GM12878 (cell line): ENCODE measurements around the gene AGAP1. TPM values are rescaled to one million over a fixed set of nuclear protein-coding genes. Genes with fewer than 3 reads are reported as not detected.

ENCODE experiments used
- ATAC-seq: fragments of 200-7000 bp; cut with Tn5 transposase; 3 replicates; pipeline ENCODE4 v1.9.1; 2020; ENCODE audit warnings: mild to moderate bottlenecking, moderate library complexity
- BruUV-seq: library from RNA; stranded (reverse); fragments of 400-500 nt; replicated peaks from 2 replicates; lab custom pipeline; 2021; lab: Mats Ljungman, UMichigan
- CTCF ChIA-PET: fragments of 300-600 bp; sonication (Branson Sonifier 250); formaldehyde crosslinking; extraction: SDS; loops from one replicate; lab custom pipeline; 2021; ENCODE audit warnings: inconsistent platforms; lab: Yijun Ruan, JAX
- POLR2A ChIA-PET: fragments of 350-600 bp; formaldehyde crosslinking; extraction: SDS; loops from one replicate; lab custom pipeline; 2021; ENCODE audit warnings: inconsistent platforms; lab: Charles Lee
- RAD21 ChIA-PET: fragments of 300-600 bp; sonication (Branson Sonifier 250); formaldehyde crosslinking; loops from one replicate; lab custom pipeline; 2023; ENCODE audit warnings: antibody characterized with exemption; ENCODE audit not compliant: unreplicated experiment; lab: Charles Lee
- SMC1A ChIA-PET: fragments of 300-600 bp; sonication (Branson Sonifier 250); formaldehyde crosslinking; loops from one replicate; lab custom pipeline; 2023; ENCODE audit not compliant: unreplicated experiment, uncharacterized antibody; lab: Charles Lee
- DNase-seq: peaks from one replicate; pipeline ENCODE4 v3.0.0-alpha.2; 2011; ENCODE audit warnings: low read depth, low spot score
- FAIRE-seq: peaks from 3 replicates; lab custom pipeline; 2011; peaks lifted over from hg19 to GRCh38; lab: Jason Lieb, UNC
- H2AFZ ChIP-seq: 2 replicates; pipeline ENCODE4 v1.6.0; 2011; ENCODE audit warnings: low read depth, low read length, control low read depth; ENCODE audit not compliant: control insufficient read depth
- H3K27ac ChIP-seq: 2 replicates; pipeline ENCODE4 v1.5.1; 2011; ENCODE audit warnings: control low read depth; ENCODE audit not compliant: control insufficient read depth, insufficient read depth
- H3K27me3 ChIP-seq, 2 experiments: replicated peaks in 1 of 2; 2 replicates each; pipeline versions ENCODE4 v1.6.0 to v1.6.1; 2011; ENCODE audit warnings: low read length in 1 of 2; ENCODE audit not compliant: control insufficient read depth in 2 of 2, insufficient read depth in 2 of 2
- H3K36me3 ChIP-seq, 2 experiments: 2 replicates each; pipeline ENCODE4 v1.5.1; 2011; ENCODE audit warnings: low read length in 1 of 2; ENCODE audit not compliant: control insufficient read depth in 2 of 2, insufficient read depth in 2 of 2
- H3K4me1 ChIP-seq: 2 replicates; pipeline ENCODE4 v1.6.1; 2011; ENCODE audit warnings: mild to moderate bottlenecking, low read length, moderate library complexity, mixed read lengths; ENCODE audit not compliant: control insufficient read depth, insufficient read depth
- H3K4me2 ChIP-seq: 2 replicates; pipeline ENCODE4 v1.6.0; 2011; ENCODE audit warnings: control low read depth; ENCODE audit not compliant: control insufficient read depth, insufficient read depth
- H3K4me3 ChIP-seq: fragments of 200-600 bp; sonication (generic); 2 replicates; pipeline ENCODE4 v1.5.1; 2016
- H3K79me2 ChIP-seq: 2 replicates; pipeline ENCODE4 v1.6.0; 2011; ENCODE audit warnings: low read length; ENCODE audit not compliant: control insufficient read depth, insufficient read depth
- H3K9ac ChIP-seq: 2 replicates; pipeline ENCODE4 v1.8.0; 2011; ENCODE audit warnings: low read length, control low read depth, mixed read lengths; ENCODE audit not compliant: control insufficient read depth, insufficient read depth
- H3K9me3 ChIP-seq: replicated peaks from 3 replicates; pipeline ENCODE4 v1.5.1; 2011; ENCODE audit warnings: mild to moderate bottlenecking, low read length; ENCODE audit not compliant: control insufficient read depth, insufficient read depth
- H4K20me1 ChIP-seq: 2 replicates; pipeline ENCODE4 v1.6.0; 2011; ENCODE audit not compliant: control insufficient read depth, insufficient read depth
- CEBPZ ChIP-seq: fragments of 150-350 bp; IDR thresholded peaks from 2 replicates; pipeline ENCODE4 v1.6.1; 2016; ENCODE audit warnings: low read depth, low read length
- CUX1 ChIP-seq: IDR thresholded peaks from 2 replicates; pipeline ENCODE4 v1.6.1; 2012; ENCODE audit warnings: improper control_type of control experiment, low read depth, low read length; ENCODE audit not compliant: insufficient replicate concordance
- EGR1 ChIP-seq, 2 experiments: IDR thresholded peaks; 1 replicate in 1 of 2; 2 replicates in 1 of 2; pipeline ENCODE4 v1.6.1; 2011 to 2012; ENCODE audit warnings: low read depth in 2 of 2, low read length in 2 of 2, borderline replicate concordance in 1 of 2, mild to moderate bottlenecking in 1 of 2, moderate library complexity in 1 of 2
- FOXM1 ChIP-seq: IDR thresholded peaks from 2 replicates; pipeline ENCODE4 v1.6.1; 2012; ENCODE audit warnings: low read depth, mild to moderate bottlenecking, inconsistent platforms, low read length, moderate library complexity
- HDGF ChIP-seq: fragments of 450-650 bp; IDR thresholded peaks from 2 replicates; pipeline ENCODE4 v1.6.1; 2016; ENCODE audit warnings: antibody characterized with exemption
- HSF1 ChIP-seq: fragments of 150-350 bp; IDR thresholded peaks from 2 replicates; pipeline ENCODE4 v1.6.1; 2014; ENCODE audit warnings: mild to moderate bottlenecking, low read depth, low read length
- MTA2 ChIP-seq: fragments of 450-650 bp; IDR thresholded peaks from 2 replicates; pipeline ENCODE4 v1.6.1; 2016; ENCODE audit warnings: low read depth, mild to moderate bottlenecking, moderate library complexity
- RBBP5 ChIP-seq: fragments of 200-600 bp; sonication (generic); conservative IDR thresholded peaks from 2 replicates; pipeline ENCODE4 v1.6.1; 2016
- TBL1XR1 ChIP-seq: IDR thresholded peaks from 2 replicates; pipeline ENCODE4 v1.6.1; 2012; ENCODE audit warnings: low read depth, low read length, improper control_type of control experiment
- ZSCAN29 ChIP-seq: fragments of 450-650 bp; IDR thresholded peaks from 2 replicates; pipeline ENCODE4 v1.6.1; 2017; ENCODE audit warnings: mild to moderate bottlenecking, moderate library complexity
- WGBS: methylation state at CpG from one replicate; pipeline ENCODE4 v1.1.6; 2016; ENCODE audit warnings: low lambda C conversion rate; ENCODE audit not compliant: insufficient replicate concordance, insufficient coverage; ENCODE audit errors: missing lambda C conversion rate; 5-methylcytosine and 5-hydroxymethylcytosine counted together
- in situ Hi-C: fragments of 300-500 bp; cut with MboI; formaldehyde crosslinking; loops from 9 replicates; pipeline ENCODE4 v1.14.3; 2018; ENCODE audit warnings: mixed read lengths
- intact Hi-C: fragments of 100-400 bp; cut with micrococcal nuclease; formaldehyde crosslinking; loops from one replicate; pipeline ENCODE4 v1.14.2; 2022; ENCODE audit not compliant: unreplicated experiment
- polyA plus RNA-seq, 11 experiments: library from polyadenylated mRNA; depleted of rRNA in 4 of 11; unstranded in 6 of 11; stranded (reverse) in 5 of 11; fragments of >200 nt; fragmentation: Nextera tagmentation in 4 of 11; fragmentation: Illumina TruSeq in 1 of 11; extraction: Ambion mirVana in 4 of 11; extraction: Trizol in 1 of 11; gene quantifications; 1 replicate in 1 of 11; 2 replicates in 10 of 11; pipeline versions ENCODE4 v1.2.1 to v1.2.3, GENCODE V29; 2011 to 2016; ENCODE audit warnings: inconsistent platforms in 2 of 11, missing spikeins in 2 of 11, low read depth in 1 of 11
- total RNA-seq, 4 experiments: library from RNA; depleted of rRNA in 3 of 4; stranded (reverse); fragments of >200 nt in 3 of 4; fragmentation: Illumina TruSeq in 1 of 4; extraction: Trizol in 1 of 4; gene quantifications; 2 replicates each; pipeline versions ENCODE4 v1.2.1 to v1.2.3, GENCODE V29; 2013 to 2021

Gene AGAP1
- total and polyA plus RNA-seq, 10 of the 15 experiments (the other 5 are each of a cell fraction or from before 2014, with no cell fraction given): 0.05 to 0.15 (median 0.06) TPM; not detected in 7

DNA sequence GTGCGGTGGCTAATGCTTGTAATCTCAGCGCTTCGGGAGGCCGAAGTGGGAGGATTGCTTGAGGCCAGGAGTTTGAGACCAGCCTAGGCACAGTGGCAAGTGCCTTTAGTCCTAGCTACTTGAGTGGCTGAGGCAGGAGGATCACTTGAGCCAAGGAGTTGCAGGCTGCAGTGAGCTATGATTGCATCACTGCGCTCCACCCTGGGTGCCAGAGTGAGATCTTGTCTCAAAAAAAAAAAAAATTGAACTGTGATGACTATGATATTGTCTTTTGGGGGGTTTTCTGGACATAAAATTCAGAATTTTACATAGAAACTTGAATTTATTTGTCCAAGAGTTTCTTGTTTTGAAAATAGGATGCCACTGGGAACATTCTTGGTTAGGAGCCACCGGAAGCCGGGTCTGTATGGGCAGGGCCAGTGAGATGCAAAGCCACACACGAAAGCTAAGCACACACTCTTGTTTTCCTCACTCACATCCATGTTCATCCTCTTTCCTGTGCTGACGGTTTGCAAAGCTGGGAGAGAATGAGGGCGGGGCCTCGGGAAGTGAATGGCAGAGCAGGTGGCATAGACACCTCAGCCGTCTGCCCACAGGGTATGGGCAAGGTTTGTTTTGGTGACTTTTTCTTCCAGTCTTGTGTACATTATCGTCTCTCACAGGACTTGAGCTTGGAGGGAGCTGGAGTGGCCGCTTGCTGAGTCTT lies 12.6 kb downstream of the AGAP1 start (continued):
- TF ChIP-seq CEBPZ: no peak

- Histone ChIP-seq H3K27me3 (no peaks in the 10 kb centered on the region; a peak in 2 of 4 replicates), H3K4me3 (no peak overlapping the region), H3K9ac (no peak overlapping the region), H3K79me2 (no peaks in the 10 kb centered on the region), H3K36me3 (no peaks in the 10 kb centered on the region), H3K9me3 (no peaks in the 10 kb centered on the region), H3K27ac (no peak overlapping the region), H3K4me1 (no peaks in the 10 kb centered on the region), H3K4me2 (no peak overlapping the region), H4K20me1 (no peaks in the 10 kb centered on the region), H2AFZ (no peak overlapping the region)
- WGBS: 65% methylated on average over 18 of the region's 25 CpGs
- DNase-seq: no peak
- intact Hi-C loops: no loop called here
- CTCF ChIA-PET: no interaction called here
- POLR2A ChIA-PET: no interaction called here
- ATAC-seq: no peak
- RAD21 ChIA-PET: no interaction called here
- no peak for FAIRE-seq
- no TSS peak for BruUV-seq
- in situ Hi-C loops: no loop called here
- SMC1A ChIA-PET: interaction anchor here (0.6 kb wide), 1 partner anchor 26 kb away, joined by 3 read pairs; no protein-coding TSS in a partner anchor
- TF ChIP-seq EGR1 (IDR thresholded peaks at IDR 0.05; ENCODE audit: borderline replicate concordance in 1 of 2, low read depth in 2 of 2, low read length in 2 of 2) (no peak), MTA2 (no peak), TBL1XR1 (no peak), HSF1 (no peak), RBBP5 (no peak), ZSCAN29 (no peak), HDGF (no peak), CUX1 (no peak), FOXM1 (no peak)
Observed at GRCh38 chr2:235506997-235507615, 13.3 kb downstream of the AGAP1 start.
